Occipital lobe (tissue), 2 donors: Measurements from ENCODE around the gene ELF5. TPM values are rescaled to one million over a fixed set of nuclear protein-coding genes. Genes with fewer than 3 reads are reported as not detected.
A peak's percentile ranks its signal among the peaks of the same experiment; 100 is the strongest.

Source experiments
- DNase-seq: peaks from one replicate; lab custom pipeline; 2025; lab: John Stamatoyannopoulos, UW
- total RNA-seq: library from RNA; depleted of rRNA; stranded (reverse); fragments of >200 nt; gene quantifications from one replicate; pipeline ENCODE4 v1.2.3, GENCODE V29; 2014

ELF5 gene
- total RNA-seq, 1 donor from 2014 or later = not detected

DNA sequence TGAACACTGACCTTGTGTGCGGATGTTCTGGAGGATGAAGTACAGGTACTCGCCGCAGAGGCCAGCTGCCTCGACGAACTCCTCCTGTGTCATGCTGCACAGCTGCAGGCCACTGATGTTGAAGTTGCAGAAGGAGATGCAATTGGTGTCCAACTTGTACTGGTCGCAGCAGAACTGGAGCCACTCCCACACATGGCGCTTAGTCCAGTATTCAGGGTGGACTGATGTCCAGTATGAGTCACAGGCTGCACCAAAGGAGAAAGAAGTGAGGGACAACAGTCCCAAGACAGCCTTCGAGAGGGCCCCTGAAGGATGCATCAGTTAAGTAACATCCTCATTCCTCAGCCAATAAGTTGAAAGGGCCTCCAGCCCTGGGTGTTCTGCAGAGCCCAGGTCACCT, 20.1 kb downstream of the ELF5 start:
- DNase-seq = no peak

DNA sequence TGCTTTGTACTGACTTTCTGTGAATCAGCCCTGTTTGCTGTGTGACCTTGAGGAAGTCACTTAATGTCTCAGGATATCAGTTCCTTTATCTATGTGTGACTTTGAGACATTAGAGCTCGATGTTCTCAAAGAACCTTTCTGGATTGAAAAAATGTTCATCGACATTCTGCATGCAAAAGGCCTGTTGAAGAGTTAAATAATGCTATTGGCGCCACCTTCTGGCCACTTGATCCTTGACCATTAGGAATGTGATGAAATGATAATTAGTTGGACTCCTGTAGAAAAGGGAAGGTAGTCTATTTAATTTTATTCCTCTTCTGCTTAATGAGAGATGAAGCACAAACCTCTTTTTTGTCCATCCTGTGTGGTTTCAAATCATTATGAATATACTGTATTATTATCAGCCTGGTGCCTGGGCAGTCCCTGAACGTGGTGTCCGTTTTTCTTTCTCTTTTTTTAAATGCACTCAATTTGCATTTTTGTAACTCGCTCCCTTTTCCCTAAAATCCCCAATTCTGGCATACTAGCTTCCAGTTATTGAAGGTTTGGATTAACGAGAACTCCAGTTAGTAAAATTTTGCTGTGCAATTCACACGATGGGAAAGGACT, 20.7 kb downstream of the ELF5 start:
- peak; percentile 4 for DNase-seq

DNA sequence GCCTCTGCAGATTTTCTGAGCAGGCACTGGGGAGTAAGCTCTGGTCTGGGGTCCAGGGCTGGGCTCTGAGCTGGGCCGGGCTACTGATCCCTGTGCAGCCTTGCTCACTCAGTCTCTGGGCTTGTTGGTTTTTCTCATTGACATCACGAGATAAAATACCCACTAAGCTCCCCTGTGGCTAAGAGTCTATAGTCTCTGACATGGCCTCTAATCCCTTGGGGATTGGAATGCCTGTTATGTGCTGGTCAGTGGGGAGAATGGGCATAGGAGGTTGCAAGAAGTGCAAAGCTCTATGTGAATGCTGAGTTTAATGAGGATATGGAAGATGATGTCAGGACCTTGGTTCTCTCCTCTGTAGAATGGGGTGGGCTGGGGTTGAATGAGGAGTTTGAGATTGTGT, 23.3 kb downstream of the ELF5 start:
- no peak for DNase-seq

DNA sequence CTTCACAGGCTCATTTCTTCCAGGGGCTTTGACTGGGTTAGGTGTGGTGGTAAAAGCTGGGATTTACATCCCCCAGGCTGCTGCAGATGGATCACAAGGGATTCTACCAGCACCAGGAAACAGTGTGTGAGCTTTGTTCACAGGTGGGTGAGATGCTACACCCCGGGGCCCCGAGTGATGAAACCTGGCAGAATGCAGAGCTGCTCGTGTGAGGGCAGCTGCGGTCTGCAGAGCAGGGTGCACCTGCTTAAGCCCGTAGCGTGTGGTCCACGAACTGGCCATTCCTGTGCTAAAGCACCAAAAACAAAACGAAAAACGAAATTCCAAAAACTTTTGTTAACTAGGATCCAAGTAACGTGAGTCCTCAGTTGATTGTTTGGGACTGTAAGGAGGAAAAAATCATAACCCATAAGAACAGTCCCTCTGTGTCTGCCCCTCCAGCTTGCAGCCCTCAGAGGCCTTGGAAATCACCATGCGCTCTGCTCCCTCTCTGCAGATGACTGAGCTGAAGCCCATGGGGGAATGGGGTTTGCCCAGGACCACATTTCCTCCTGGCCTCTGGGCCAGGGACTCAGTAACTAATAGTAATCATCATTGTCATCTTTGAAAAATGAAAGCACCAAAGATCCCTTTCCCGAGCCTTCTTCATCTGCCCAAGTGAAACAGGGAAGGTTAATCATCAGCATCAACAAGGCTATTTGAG, 24.6 kb downstream of the ELF5 start:
- DNase-seq = no peak

DNA sequence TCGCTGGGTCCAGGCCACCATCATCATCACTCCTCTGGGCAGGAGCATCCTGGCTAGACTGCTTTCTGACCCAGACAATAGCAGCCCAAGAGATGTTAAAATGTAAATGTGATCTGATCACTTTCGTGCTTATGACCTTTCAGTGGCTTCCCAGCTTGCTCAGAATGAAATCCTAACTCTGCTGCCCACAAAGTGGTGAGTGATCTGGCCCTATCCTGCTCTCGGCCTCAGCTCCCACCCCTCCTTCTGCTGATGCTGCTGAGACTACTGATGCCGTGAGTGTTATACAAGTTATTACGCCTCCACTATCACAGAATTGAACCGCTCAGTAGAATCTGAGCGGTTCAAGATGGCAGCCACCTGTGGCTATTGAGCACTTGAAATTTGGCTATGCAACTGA, 26.2 kb downstream of the ELF5 start:
- DNase-seq = no peak

DNA sequence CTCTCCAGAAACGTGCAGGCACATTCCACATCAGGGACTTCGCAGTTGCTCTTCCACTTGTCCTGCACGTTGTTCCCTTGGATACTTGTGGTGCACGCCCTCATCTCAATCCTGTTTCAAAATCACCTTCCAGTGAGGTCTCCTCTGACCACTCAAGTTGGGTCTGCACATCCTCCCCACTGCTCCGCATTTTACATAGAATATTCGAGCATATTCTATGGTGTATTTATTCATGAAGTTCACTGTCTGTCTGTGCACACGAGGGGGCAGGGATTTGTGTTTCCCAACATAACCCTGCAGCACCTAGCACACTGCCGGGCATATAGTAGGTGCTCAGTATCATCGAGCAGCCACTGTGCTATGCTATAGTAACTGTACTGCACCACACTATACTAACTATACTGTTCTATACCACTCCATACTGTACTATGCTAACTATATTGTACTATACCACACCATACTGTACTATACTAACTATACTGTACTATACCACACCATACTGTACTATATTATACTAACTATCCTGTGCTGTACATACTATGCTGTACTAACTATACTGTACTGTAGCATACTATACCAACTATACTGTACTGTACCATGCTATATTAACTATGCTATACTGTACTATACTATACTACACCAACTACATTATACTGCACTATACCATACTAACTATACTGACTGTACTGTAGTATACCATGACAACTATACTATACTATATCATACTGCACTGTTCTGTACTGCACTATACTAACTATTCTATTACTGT, 30.3 kb downstream of the ELF5 start:
- no peak for DNase-seq

DNA sequence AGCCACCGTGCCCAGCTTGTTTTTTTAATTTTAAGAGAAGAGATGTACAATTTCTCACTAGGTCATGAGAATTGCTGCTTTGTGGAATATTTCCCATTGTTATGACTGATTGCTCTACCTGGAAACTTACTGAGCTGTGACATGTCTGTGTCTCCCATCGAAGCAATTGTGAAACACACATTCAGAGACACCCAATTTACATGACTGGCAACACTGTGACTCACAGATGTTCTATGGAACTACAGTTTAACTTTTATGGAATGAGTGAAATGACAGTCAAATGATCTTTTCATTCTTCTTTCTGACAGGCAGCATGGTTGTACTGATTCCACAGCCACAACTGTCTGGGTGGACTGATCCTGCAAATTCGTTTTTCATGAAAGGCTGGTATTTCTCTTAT, 32.3 kb downstream of the ELF5 start:
- DNase-seq = no peak

DNA sequence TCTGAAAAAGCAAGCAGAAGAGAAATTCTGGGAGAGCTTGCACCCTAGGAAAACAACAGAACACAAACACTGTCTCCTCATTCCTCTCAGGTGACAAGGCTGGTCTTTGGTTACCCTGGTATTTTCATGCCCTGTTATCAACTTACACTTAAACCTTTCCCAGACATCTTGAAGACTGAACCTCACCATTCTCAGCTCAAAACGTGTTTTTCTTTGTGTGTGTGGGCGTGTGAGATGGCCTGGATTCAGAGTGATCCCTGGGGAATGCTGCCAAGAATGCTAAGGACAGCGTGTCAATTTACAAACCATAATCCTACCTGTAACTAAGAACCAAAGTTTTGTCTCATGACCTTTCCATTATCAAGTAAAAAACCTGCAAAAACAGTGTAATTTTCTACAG, 33.3 kb downstream of the ELF5 start:
- no peak for DNase-seq

DNA sequence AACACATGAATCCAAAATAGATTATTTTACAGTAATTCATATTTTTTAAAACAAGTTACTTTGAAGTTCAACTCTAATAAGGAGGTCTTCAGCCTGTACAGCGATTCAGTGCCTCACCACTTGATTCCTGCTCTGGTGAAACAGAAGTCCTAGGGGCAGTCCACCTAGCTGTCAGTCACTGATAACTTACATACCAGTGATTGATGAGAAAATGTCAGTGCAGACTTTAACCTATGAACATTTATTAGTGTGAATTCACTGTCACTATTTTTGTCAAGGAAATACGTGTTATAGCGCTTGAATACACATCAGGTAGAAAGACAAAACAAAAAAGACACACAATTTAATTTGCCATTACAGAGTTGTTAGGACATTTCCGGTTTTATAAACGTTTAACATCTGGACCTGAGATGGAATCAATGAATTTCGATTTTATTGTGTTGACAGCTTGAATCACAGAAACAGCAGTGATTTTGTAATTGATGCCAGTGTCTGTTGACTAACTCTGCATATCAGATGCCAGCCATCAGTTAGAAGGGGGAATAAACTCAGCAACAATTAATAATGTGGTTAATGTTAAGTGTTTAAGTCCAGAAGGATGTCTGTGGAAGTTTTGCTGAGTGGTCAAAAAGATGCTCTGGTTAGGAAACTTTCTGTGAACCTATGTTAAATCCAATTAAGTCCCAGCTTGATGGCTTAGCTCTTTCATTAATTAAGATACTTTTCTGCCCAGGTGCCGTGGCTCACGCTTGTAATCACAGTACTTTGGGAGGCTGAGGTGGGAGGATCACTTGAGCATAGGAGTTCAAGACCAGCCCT, 34.5 kb downstream of the ELF5 start:
- no peak for DNase-seq

DNA sequence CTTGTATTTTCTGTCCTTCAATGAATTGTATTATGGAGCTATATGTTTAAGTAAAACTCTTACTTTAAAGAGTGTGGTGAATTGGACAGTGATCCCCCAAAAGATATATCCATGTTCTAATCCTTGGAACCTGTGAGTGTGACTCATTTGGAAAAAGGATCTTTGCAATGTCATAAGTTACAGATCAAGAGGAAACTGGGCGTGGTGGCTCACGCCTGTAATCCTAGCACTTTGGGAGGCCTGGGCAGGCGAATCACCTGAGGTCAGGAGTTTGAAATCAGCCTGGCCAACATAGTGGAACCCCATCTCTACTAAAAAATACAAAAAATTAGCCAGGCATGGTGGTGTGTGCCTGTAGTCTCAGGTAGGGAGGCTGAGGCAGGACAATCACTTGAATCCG, 36.7 kb downstream of the ELF5 start:
- no peak for DNase-seq

DNA sequence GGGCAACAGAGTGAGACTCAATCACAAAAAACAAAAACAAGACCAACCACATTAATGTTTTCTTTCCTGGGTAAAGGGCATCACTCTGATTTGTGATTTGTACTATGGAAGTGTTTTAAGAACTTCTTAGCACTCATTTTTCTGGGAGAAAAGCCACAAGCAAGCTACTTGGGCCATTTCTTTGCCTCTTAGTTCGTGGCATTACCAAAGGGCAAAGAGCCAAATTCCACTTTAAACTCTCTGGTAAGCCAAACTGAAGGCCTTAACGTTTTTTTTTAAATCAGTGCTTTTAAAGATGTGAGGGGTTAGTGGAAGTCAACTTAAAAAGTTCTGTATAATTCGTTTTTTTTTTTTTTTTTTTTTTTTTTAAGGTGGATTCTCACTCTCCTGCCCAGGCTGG, 37.9 kb downstream of the ELF5 start:
- no peak for DNase-seq

DNA sequence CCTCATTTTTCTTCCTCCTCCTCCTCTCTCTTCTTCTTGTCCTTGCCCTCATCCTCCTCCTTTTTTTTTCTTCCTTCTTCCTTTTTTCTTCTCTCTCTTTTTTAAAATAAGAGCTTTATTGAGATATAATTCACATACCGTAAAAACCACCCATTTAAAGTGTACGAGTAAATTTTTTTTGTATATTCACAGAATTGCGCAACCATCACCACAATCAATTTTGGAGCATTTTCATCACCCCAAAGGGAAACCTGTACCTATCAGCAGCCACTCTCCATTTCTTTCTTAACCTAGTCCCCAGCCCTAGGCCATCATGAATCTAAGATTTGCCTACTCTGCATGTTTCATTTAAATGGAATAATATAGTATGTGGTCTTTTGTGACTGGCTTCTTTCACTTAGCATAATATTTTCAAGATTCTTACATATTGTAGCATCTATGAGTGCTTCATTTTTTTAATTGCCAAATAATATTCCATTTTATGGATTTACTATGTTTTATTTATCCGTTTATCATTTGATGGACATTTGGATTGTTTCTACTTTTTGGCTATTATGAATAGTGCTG, 39.9 kb downstream of the ELF5 start:
- no peak for DNase-seq

DNA sequence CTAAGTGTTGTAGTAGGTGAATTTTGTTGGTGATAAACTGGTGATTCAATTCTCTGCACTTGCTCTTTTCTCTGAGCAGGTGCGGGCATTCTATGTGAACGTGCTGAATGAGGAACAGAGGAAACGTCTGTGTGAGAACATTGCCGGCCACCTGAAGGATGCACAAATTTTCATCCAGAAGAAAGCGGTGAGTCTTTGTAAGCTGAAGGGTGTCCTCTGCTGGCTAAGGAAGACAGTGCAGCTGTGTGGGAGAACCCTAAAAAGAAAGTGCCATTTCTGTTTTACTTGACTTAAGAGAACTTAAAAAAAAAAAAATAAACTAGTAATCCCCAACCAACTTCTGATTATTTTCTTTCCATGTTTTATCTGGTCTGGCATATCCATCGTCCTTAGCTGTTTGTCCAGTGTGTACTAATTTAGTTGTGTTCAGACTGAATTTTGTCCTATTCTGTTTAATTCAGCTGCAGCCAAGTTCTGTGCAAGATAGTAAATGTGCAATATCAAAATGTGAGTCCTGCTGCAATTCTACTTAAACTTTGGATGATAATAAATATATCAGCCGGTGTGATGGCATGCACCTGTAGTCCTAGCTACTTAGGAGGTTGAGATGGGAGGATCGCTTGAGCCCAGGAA, 45.3 kb downstream of the ELF5 start:
- no peak for DNase-seq

DNA sequence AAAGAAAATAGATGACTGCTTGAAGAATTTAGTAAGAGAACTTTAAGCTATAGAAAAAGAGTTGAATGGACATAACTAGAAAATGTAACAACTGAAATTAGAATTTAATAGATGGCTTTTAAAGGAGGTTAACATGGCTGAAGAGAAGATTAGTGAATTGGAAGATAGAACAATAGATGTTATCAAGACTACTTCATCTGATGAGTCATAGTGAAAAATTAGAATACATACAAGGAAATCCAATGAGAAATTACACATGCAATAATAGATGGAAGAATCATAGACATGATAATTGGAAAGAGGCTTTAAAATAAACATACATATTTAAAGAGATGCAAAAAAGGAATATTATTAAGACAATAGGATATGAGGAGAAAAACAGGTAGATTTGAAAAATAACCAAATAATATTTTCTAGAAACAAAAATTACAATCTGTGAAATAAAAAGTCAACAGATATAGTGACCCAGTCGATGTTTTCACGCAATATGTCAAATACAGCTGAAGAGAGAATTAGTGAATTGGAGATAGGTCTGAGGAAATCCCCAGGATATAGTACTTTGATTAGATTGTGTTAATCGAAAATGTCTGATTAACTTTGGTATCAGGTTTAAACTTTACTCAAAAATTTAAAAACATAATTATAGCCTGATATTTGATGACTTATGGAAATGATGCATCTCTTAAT, 46.6 kb downstream of the ELF5 start:
- no peak for DNase-seq

DNA sequence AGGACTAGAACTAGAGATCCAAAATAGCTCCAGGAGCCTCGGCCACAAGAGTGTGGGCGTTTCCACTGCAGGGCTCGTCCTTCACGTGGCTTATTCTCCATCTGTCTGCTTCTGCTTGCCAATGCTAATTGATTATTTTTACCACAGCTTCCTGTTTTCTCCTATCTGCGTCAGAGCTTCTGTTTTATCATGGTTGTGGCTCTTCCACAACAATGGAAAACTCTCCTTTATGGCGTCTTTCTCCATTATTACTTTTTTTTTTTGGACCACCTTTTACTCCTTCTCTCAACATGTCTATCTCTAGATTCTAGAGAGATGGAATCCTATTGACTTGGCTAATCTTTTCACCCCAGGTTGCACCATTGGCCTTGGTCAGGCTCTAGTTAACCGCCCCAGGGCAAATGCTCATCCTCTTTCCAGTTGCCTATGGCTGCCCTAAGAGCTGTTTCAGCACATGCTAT, 49.0 kb downstream of the ELF5 start:
- DNase-seq = peak; percentile 7

DNA sequence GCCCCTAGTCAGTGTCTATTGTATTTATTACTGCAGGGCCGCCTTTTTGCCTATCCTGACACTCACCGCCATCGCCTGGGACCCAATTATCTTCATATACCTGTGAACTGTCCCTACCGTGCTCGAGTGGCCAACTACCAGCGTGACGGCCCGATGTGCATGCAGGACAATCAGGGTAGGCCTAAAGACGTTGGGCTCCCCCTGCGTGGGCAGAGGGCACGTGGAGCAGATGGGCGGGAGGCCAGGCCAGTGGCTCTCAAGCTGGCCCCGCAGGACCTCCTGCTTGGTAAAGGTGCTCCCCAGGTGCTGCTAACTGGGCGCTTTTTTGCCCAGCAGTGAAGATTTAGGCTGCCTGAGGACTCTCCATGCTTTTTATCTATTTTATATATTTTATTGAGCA, 52.4 kb downstream of the ELF5 start:
- no peak for DNase-seq

DNA sequence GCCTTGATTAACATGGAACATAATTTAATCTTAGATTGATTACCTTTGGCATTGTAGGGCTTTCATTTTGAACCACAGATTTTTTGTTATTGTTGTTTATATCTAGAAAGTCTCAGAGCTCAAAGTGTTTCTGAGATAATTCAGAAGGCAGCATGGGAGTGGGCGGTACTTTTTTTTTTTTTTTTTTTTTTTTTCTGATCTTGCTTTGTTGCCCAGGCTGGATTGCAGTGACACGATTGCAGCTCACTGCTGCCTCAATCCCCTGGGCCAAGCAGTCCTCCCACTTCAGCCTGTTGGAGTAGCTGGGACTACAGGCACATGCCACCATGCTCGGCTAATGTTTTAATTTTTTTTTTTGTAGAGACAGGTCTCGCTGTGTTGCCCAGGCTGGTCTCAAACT, 53.3 kb downstream of the ELF5 start:
- no peak for DNase-seq

DNA sequence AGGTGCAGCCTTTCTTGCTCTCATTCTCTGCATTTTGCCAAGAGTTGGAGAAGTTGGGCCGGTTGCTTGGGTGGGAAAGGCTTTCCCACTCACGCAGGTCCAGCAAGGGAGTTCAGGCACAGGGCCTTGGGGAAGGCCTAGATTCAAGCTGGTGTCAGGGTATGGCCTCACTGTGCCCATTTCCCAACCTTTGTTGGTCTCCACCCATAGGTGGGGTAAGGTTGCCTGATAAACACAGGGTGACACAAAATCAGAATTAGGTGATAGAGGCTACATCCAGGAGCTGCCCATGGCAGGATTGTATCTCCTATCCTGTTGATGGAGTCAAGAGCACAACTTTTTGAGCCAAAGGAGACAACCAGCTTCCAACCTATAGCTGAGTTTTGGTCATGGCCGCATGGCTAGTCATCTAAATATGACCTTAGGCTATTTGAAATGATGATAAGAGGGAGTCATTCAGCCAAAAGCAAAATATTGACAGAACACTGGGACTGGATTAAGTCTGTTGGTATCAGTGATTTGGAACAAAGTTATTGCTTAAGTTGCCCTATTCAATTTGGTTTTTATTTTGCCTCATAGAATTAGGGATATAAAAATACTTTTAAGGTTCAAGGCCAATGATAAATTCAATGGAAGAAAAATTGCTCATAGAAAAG, 54.0 kb downstream of the ELF5 start:
- DNase-seq = no peak

DNA sequence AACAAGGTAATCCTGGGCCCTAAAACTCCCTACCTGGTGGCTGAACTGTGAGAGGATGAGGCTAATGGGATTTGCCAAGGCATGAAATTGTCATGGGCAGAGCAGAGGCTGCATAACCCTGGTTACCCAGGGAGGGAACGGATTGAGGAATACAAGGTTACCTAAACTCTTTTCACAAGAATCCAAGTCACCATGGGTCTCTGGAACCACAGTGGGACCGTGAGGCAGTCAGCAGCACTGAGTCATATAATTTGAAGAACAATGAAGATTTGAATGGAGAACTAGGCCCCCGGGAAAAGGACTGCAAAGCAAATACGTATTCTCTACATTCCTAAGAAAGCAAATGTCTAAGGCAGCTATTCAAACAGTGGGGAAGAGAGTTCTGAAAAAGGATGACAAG, 55.1 kb downstream of the ELF5 start:
- DNase-seq = no peak

DNA sequence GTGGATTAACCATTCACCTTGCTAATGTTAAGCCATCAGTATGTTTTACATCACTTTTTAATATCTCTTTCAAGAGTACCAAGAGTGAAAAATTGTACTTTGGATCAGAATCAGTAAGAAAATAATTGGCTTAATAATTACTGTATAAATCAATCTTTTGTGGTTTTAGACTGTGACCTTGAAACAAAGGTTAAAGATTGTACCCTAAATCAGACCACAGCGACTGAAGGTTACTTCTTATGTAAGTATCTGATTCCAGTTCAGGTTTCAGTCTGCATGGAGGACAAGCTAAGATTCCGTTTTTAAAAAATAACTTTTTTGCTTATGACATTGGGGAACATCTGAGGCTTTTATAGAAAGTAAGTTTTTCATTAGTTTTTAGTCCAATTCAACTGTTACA, 56.0 kb downstream of the ELF5 start:
- no peak for DNase-seq
